Measurements from ENCODE around the gene HOXB5.

The HOXB5 gene

DNA sequence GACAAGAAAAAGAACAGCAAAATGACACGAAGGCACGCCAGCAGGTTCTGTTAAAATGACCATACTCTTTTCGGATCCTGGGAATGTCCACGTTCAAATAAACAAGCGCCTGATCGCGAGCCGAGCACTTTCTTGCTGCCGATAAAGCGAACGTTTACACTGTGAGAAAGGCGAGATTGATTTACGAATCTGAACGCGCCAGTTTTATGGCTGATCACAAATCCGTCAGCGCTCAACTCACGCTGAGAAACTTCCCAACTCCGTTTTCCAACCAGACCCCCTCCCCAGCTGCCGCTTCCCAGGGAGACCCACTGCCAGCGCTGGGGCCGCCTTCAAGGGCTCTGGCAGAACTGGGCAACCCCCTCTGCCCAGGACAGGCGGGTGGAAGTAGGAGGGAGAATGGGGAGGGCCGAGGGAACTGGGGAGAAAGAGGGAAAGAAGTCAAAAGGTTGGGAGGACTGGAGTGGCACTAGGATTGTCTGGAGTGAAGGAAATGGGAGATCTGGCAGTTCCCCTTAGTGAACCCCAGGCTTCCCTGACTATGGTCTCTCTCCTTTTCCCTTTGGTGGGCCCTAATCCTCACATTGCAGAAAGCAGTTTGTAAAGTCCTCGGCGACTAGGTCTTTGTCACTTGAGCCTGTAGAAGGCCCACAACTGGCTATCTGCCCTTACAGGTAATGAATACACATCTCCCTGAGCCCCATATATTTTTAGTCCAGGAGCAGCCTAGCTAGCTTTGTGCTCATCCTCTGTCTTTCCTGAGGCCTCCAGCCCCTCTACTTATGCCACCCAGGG lies 22.4 kb downstream of the HOXB5 start:
- no peak for DNase-seq

DNA sequence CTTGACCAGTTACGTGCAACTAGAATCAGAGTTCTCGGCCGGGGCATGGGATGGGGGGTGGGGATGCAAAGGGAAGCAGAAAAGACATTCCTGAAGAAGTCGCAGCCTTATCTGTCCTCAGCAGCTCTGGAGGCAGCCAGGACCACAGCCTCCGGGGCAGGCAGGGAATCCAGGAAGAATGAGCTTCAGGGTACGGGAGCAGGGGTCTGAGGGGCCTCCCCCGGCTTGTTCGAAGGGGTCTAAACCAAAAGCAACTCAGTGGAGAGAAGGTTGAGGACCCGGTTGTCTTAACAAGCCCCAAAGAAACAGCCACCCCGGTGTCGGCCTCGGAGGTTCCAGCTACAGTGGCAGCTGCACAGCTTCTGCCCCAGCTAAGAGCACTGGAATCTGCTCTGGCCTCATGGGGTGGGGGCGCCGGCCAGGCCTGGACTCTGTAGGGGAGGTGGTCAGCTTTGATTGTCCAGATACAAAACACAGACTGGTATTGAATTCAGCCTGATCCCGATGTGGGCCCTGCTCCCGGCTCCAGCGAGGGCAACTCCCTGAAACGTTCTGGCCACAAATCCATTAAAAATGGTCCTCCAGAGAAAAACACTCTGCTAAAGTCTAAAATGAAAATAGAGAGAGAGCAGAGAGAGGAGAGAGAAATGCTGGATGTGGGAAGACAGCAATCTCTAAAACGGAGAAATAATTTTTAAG lies 23.1 kb downstream of the HOXB5 start:
- DNase-seq, result no peak

DNA sequence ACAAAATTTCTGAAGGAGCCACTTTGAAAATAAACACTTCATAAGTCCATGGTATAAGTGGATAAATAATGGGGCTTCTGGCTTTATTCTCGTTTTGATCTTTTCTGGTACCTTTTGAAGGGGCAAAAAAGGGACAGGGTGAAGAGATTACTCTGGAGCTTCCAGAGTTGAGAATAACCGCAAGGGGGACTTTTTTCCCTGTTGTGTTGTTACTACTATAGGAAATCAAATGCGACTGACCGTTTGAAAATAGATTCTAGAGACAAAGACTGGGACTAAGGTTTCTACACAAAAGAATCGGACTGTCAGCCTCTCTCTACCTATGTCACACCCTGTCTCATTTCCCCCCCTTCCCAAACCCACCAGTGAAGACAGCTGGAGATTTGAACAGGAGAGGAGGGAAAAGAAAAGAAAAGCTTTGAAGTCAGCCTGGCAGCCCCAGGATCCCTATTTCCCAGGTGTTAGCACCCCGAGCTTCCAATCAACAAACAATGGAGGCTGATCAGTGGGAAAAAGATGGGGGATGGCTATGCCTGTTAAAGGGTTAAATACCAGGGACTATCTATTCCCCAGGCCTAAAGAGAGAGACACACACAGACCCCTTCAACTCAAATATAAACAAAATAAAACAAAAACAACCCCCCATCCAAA lies 23.8 kb downstream of the HOXB5 start:
- no peak for DNase-seq

DNA sequence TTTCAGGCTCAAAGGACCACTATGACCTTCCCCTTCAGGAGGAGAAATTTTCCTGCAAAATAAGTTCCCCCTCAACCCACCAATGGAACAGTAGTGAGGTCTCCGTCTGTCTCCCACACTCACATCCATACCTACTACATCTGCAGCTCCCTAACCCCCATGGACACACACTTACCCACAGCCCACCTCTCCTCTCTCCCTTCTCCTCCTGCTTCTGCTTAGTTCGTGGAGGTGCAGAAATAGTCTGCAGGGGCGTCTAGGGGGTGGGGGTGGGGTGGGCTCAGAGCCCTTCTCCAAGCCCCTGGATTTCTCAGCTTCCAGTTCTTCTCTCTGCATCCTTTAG lies 24.4 kb downstream of the HOXB5 start:
- DNase-seq, result no peak

DNA sequence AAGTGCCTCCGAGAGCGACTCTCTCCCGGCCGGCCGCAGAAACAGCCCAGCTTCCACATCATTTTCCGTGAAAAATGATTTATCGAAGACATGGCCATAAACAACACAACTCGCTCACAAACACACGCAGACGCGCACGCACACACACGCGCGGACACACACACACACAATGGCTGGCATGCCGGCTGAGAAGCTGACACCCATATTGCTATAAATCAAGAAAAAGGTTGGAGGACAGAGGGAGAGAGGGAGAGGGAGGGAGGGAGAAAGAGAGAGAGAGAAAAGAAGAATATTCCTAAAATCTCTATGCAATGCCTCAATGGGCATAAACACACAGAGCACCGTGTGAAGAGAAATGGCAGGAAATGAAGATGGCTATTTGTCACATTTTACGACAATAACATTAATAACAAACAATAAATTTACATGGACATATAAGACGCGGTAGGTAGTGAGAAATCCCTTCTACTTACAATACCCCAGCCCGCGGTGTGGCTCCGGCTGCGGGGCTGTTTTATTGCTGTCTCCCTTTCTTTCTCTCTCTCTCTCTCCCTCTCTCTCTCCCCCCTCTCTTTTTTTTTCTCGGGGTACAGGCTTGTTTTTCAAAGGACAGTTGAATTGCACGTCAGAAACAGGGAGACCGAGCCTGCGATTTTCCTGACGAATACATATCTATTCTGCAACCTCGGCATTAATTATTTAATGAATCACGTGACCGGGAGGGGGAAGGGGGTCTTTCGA lies 24.9 kb downstream of the HOXB5 start:
- DNase-seq, result no peak

- no peak for DNase-seq
Observed at GRCh38 chr17:48567646-48568354, 25.8 kb downstream of the HOXB5 start.

- no peak for DNase-seq
Observed at GRCh38 chr17:48567209-48567608, 26.4 kb downstream of the HOXB5 start.

DNA sequence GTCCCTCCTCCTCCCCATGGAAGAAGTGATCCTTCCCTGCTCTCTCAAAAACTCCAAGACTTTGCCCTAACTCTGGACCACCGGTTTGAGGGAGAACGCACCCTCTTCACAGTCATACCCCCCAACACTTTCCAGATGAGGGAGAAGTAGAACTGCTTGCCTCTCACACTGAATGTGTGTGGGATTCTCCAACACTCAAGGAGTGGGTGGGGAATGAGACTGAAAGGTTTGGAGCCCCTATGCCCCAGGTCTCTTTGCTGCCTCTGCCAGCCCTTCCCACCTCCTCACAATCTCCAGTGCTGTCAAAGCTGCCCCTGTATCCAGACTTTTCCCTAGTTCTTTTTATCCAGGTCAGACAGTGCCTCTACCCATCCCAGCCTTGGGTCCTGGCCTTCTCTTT lies 26.9 kb downstream of the HOXB5 start:
- no peak for DNase-seq

- DNase-seq, result no peak
Observed at GRCh38 chr17:48565925-48566710, 27.5 kb downstream of the HOXB5 start.

DNA sequence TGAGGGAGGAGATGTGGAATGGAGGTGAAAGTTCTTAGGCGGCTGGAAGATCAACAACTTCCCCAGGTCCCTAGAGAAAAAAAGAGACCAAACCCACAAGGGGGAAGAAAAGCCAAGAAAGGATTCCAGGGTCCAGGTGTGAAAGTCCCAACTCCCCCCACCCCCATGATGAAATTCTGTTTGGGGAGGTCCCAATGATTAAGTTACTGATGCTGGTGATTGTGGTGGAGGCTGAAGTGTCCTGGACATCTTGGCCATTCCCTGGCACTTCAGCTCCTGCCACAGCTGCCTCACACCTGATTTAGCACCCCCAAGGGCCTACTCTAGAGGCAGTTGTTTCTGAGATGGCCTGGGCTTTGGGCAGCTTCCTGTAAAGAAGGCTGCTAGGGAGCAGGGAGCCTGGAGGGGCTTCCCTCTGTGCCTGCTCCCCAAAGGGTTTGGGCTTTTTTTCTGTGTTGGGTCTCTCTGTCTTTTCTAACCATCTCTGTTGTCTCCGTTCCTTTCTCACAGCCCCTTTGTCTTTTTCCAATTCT lies 28.5 kb downstream of the HOXB5 start:
- no peak for DNase-seq

- DNase-seq, result no peak
Observed at GRCh38 chr17:48564188-48565021, 29.2 kb downstream of the HOXB5 start.

GRCh38 chr17:48563867-48564187 lies 29.8 kb downstream of the HOXB5 start:
- DNase-seq, result no peak

GRCh38 chr17:48563385-48563838 lies 30.2 kb downstream of the HOXB5 start:
- DNase-seq, result no peak

- no peak for DNase-seq
Observed at GRCh38 chr17:48562934-48563333, 30.6 kb downstream of the HOXB5 start.

DNA sequence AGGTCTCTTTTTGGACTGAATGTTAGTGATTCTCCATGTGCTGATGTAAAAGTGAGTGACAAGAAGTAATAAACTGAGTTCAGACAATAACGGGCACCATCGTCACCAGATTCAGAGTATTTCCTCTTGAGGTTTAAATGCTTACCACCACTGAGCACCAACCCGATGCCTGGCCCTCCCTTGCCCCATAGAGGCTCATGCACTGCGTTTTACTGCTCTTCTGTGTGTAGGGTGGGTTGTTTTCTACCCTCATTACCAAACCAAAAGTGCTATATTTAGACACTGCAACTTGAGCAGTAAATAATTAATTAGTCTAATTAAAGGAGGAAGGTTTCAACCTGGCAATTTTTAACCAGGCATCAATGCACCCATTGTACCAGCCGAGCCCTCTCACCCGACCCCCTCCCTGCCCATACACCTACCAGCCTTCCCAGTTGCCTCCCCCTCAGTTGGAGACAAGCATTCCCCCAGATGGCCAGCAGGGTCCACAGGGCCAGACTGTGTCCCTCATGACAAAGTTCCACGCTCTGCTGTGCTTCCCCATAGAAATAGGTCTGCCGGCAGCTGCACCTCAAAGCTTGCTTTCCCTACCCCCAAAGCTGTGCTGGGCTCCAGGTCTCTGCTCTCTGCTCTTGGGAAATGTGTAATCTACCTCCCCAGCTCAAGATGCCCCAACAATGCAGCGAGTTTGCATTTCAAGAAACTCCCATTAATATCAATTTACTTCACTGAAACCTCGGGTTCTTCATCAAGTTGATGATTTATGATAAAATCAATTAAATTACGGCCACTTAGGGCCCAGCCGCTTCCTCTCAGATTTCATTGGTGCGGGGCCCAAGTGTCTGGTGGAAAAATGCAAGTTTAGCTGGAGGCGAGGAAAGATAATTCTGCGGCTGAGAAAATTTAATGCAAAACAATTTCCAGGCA lies 31.4 kb downstream of the HOXB5 start:
- no peak for DNase-seq

- DNase-seq, result no peak
Observed at GRCh38 chr17:48559840-48560817, 33.5 kb downstream of the HOXB5 start.

DNA sequence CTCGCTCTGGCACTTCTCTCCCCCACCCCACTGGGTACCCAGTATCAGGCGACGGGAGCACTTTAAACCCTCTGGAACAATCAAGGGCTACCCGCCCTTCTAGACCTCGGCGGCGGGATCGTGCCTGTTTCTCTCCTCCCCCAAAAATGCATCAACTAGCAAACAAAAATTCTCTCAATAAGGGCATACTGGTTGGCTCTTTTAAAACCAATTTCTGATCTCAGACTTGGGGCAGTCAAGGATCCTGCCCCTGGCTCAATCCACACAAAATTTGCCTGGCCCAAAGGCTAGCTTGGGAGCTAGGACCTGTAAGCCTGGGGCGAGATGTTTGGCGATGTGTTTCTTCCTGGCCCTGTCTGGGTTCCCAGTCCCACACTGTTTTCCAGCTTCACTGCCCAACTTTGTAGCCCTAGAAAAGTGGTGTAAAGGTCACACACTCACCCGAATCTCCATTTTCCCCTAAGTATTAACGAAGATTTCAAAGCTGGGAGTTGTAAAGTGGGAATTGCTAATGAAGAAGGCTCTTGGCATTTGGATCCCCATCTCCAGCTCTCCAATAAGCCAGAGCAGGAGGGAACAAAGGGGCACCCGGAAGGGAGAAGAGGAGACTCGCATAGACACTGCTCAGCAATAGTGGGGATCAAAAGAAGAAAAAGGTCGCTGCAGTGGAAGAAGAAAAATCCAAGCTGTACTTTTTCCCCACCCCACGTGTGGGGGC lies 34.3 kb downstream of the HOXB5 start:
- DNase-seq, result no peak

DNA sequence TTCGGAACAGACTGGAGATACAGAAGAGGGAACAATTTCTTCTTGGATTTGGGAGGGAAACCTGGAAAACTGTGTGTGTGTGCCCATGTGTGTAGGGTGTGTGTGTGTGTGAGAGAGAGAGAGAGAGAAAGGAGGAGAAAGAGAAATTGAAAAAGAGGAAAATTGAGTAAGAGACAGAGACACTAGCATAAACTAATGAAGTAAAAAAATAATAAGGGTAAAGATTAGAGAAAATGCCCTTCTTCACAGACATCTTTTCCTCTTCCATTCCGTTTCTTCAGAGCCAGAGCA lies 34.8 kb downstream of the HOXB5 start:
- no peak for DNase-seq

Data from CD4-positive, alpha-beta T cell treated with Interleukin-17A for 1 hour (primary cell).